GM21390 (cell line): ENCODE measurements around the gene SLITRK2.

Experiments used
- ATAC-seq: cut with Tn5 transposase; IDR thresholded peaks from one replicate; pipeline ENCODE4 v1.9.1; 2021; ENCODE audit not compliant: unreplicated experiment

The SLITRK2 gene

GRCh38 chrX:145853181-145853580 is 35.6 kb downstream of the SLITRK2 start:
- ATAC-seq = no peak

- no peak for ATAC-seq
These were observed 38.6 kb downstream of the SLITRK2 start for GRCh38 chrX:145856181-145856580.

- no peak for ATAC-seq
These were observed 44.2 kb downstream of the SLITRK2 start for GRCh38 chrX:145861818-145862217.

GRCh38 chrX:145865082-145865481 is 47.5 kb downstream of the SLITRK2 start:
- no peak for ATAC-seq
